ENCODE data around the gene LRIT3. TPM values are rescaled to one million over a fixed set of nuclear protein-coding genes. Genes with fewer than 3 reads are reported as not detected.
"Not testable (repeated sequence)": the region's sequence is repeated elsewhere in the genome, so short reads cannot be mapped to it uniquely, and the experiment has no call there.

LRIT3 gene
- polyA plus RNA-seq, 4 donors = 0.31 to 0.96 (median 0.41) TPM

GRCh38 chr4:109848501-109848900, 594 bp downstream of the LRIT3 start:
- no peak for DNase-seq (ENCODE audit: low read depth in 4 of 4, low spot score in 3 of 4)

DNA sequence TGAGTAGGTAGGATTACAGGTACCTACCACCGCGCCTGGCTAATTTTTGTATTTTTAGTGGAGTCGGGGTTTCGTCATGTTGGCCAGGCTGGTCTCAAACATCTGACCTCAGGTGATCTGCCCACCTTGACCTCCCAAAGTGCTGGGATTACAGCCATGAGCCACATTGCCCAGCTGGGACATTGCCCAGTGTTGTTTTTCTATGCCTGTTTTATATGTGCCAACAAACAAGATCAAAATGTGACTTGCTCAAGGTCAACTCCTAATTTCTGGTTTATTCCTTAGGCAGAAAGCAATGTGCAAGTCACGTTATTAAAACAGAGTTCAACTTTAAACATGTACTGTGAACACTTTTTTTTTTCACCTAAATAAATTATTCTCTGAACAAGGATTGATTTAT, 2.7 kb downstream of the LRIT3 start:
- no peak for DNase-seq (ENCODE audit: low read depth in 4 of 4, low spot score in 3 of 4)

- DNase-seq (ENCODE audit: low read depth in 4 of 4, low spot score in 3 of 4) = not testable (repeated sequence)
These were observed 11.8 kb downstream of the LRIT3 start for GRCh38 chr4:109859426-109860300.

DNA sequence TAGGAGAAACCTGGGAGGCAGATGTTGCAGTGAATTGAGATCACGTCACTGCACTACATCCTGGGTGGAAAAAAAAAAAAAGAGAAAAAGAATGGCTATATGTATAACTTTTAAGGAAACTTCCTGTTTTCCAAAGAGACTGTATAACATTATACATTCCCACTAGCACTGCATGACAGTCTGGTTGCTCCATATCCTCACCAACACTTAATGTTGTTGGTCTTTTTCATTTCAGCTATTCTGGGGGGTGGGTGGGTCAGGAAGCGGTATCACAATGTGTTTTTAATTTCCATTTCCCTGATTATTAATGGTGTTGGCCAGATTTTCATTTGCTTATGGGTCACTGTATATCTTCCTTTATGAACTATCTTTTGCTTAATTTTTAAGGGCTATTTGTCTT, 13.4 kb downstream of the LRIT3 start:
- no peak for DNase-seq (ENCODE audit: low read depth in 4 of 4, low spot score in 3 of 4)

GRCh38 chr4:109861916-109862511, 14.1 kb downstream of the LRIT3 start:
- peak in 2 of 4 donors; percentile 1 to 19 for DNase-seq (ENCODE audit: low read depth in 4 of 4, low spot score in 3 of 4)

DNA sequence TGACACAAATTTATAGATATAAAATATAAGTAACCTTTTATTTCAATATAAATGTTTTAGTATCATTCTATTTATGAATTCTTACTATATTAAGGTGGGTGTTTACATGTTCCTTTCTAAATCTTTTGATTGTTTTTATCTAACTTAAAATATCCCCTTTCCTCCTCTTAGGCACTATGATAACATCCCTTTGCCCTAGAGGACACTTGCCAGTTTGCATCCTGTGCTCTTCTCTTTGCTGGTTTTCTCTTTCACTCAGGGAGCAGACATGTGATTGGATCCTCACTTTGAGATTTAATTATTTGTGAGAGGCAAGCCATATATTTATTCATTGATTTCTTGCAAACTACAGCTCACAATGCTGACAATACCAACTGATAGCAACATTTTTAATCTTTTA, 16.2 kb downstream of the LRIT3 start:
- no peak for DNase-seq (ENCODE audit: low read depth in 4 of 4, low spot score in 3 of 4)

- DNase-seq (ENCODE audit: low read depth in 4 of 4, low spot score in 3 of 4) = no peak
These were observed 22.2 kb downstream of the LRIT3 start for GRCh38 chr4:109870061-109870460.

- no peak for DNase-seq (ENCODE audit: low read depth in 4 of 4, low spot score in 3 of 4)
These were observed 24.2 kb downstream of the LRIT3 start for GRCh38 chr4:109872065-109872464.

GRCh38 chr4:109872950-109873656, 25.2 kb downstream of the LRIT3 start:
- no peak for DNase-seq (ENCODE audit: low read depth in 4 of 4, low spot score in 3 of 4)

- no peak for DNase-seq (ENCODE audit: low read depth in 4 of 4, low spot score in 3 of 4)
These were observed 26.0 kb downstream of the LRIT3 start for GRCh38 chr4:109873791-109874514.

DNA sequence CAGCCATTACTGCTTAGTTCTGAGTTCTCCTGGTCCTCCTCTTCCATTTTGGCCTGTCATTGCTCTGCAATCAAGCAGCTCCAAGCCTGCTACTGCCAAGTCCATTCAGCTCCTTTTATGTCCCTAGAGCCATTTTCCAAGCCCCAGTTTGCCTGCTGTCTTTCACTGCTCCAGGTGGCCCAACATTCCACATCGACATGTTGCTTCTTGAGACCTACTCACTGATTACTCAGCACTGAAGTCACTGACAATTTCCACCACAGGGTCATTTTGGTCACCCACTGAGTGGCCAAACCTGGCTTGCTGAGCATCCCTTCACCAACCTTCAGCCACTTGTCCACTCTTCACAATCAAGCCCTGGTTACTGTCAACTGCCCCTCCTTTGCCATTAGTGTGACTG, 27.2 kb downstream of the LRIT3 start:
- DNase-seq (ENCODE audit: low read depth in 4 of 4, low spot score in 3 of 4) = no peak

DNA sequence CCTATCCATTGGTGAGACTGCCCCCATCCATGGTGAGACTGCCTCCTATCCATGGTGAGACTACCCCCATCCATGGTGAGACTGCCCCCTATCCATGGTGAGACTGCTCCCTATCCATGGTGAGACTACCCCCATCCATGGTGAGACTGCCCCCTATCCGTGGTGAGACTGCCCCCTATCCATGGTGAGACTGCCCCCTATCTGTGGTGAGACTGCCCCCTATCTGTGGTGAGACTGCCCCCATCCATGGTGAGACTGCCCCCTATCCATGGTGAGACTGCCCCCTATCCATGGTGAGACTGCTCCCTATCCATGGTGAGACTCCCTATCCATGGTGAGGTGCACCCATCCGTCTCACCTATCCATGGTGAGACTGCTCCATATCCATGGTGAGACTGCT, 27.6 kb downstream of the LRIT3 start:
- not testable (repeated sequence) for DNase-seq (ENCODE audit: low read depth in 4 of 4, low spot score in 3 of 4)

DNA sequence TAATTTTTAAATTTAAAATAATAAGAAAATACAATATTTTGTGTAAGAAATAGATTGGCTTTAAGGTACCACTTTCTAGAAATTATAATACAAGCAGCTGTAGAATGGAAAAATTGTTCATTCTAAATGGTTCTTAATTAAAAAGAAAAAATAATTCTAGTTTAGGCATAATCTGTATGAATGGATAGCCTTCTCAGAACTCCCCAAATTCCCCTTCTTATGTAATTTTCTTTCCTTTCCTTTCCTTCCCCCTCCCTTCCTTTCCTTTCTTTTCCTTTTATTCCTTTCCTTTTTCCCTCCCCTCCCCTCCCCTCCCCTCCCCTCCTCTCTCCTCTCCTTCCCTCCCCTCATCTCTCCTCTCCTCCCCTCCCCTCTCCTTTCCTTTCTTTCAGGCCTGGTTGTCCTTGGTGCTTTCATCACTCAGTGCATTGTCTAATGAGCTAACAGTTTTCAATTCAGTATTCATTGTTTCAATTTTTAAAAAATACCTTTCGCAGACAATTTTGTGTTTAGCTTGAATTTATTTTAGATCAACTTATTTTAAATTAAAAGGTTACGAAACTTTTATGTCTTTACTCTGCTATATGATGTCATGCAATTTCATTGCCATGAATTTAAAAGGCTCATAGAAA, 28.8 kb downstream of the LRIT3 start:
- DNase-seq (ENCODE audit: low read depth in 4 of 4, low spot score in 3 of 4) = no peak

DNA sequence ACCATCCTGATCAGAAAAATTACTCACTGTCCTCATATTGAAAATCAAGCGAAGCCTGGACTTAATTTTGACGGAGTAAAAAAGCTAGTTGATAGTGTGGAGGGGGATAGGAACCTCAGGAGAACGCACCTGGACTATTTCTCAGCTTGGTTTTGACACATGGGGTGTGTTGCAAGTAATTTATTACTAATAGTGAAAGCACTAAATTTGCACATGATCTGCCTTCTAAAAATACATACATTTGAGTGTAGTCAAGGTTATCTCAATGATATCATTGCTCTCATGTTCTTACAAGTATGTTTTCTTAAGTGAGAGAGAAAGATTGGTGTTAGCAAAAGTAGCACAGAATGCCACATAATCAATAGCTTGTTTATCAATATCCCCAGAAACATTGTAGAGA, 29.5 kb downstream of the LRIT3 start:
- DNase-seq (ENCODE audit: low read depth in 4 of 4, low spot score in 3 of 4) = no peak

- no peak for DNase-seq (ENCODE audit: low read depth in 4 of 4, low spot score in 3 of 4)
These were observed 30.4 kb downstream of the LRIT3 start for GRCh38 chr4:109878355-109878754.

GRCh38 chr4:109879081-109879480, 31.2 kb downstream of the LRIT3 start:
- DNase-seq (ENCODE audit: low read depth in 4 of 4, low spot score in 3 of 4) = no peak

DNA sequence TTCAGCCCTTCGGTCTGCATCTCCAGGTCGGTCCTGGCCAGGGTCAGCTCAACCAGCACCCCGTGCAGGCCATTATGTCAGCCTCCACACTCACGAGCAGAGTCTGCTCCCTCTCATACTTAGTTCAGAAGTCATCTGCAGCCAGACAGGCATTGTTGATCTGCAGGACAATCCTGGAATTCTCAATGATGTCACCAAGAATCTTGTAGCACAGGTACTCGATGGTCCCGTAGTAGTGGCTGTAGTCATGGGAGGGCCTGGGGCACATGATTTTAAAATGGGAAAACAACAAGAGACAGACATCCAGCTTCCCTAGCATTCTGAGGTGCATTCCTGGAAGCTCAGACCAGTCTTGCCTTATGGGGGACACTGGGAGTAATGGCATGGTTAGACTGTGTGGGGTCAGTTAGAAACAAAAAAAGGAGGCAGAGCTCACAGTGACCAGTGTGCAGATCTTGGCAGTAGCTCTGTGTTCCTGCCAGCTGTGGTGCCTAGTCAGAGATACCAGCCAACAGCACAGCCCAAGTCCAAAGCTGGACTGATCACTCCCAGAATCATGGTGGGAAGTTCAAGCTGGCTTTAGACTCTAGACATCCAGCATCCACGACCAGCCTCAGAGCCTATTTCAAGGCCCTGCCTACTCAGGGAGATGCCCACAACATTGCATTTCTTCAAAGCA, 31.9 kb downstream of the LRIT3 start:
- no peak for DNase-seq (ENCODE audit: low read depth in 4 of 4, low spot score in 3 of 4)

- no peak for DNase-seq (ENCODE audit: low read depth in 4 of 4, low spot score in 3 of 4)
These were observed 38.4 kb downstream of the LRIT3 start for GRCh38 chr4:109886303-109886702.

DNA sequence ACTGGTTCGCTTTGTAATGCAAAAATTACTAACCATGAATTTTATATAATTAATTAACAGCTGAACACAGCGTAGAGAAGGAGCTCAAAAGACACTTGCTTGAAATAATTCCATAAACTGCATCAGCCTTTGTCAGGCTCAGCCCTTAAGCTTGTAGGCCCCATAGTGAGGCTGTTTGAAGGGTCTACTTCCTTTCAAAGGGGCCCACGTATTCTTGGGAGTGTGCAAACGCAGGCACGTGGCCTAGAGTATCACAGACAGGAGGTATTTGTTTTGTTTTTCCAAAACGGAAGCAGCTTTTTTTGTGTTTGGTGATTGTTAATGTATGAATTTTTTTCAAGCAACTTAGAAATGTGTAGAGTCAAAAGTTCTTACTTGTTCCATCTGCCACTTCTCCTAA, 39.2 kb downstream of the LRIT3 start:
- DNase-seq (ENCODE audit: low read depth in 4 of 4, low spot score in 3 of 4) = no peak

DNA sequence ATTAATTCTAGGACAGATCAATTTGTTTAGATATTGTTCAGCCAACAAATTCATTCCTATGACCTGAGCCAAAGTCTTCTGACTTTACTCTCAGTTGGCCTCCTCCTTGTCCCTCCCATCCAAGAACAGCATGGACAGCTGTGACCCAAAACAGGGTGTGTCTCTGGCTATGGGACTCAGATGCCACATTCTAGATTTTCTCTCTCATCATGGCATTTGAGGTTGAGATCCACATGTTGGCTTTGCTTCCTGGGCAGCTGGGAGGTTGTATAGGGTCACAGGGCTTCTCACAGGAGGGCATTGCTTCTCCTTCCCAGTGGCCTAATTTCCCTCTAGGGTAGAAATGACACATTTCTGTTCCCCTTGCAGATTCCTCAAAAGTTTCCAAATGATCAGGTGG, 42.2 kb downstream of the LRIT3 start:
- no peak for DNase-seq (ENCODE audit: low read depth in 4 of 4, low spot score in 3 of 4)

Data from right renal pelvis (tissue), 4 donors.